AG20443 (cell line): ENCODE results near the gene DOCK8.

Source experiments
- DNase-seq: peaks from one replicate; pipeline ENCODE4 v3.0.0; 2012; ENCODE audit warnings: low spot score, mixed read lengths

DOCK8 gene

DNA sequence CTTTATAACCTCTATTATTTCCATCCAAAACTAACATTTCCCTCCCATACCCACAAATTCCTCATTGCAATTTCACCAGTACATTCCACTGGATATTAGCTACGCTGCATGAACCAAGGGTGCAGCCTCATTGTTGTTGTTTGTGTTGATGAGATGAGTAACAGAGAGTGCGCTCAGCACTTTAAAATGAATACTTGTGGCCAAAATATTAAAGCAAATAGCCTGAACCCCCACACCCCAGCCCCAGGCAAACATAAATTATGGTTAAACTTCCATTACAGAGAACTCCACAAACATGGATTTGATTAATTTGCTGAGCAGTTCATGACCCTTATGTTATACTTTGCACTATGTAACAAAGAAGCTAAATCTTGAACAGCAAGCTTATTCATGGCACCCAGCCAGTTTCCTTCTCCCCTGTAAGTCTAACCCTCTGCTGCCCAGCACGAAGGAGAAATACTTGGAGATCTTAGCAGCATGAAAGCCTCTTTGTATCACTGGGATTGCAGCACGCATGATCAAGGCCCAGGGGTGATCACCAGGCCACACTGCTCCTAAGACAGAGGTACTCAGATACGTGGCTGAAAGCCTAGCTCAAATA, 205.0 kb downstream of the DOCK8 start:
- DNase-seq: peak; percentile 63

DNA sequence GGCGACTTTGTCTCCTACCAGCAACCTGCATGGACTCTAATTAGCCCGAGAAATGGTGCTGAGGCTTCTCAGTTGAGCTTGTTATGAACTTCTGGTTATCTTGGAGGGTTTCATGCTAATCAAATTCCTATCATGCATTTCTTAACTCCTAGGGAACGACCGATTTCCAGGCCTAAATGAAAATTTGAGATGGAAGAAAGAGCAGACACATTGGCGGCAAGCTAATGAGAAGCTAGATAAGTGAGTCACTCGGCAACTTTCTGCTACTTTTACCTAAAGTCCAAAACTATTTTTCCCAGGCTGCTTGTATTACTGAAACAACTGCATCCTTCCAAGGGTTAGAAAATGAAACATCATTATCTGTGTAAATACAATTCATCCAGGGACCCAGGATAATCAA, 207.2 kb downstream of the DOCK8 start:
- DNase-seq: no peak

DNA sequence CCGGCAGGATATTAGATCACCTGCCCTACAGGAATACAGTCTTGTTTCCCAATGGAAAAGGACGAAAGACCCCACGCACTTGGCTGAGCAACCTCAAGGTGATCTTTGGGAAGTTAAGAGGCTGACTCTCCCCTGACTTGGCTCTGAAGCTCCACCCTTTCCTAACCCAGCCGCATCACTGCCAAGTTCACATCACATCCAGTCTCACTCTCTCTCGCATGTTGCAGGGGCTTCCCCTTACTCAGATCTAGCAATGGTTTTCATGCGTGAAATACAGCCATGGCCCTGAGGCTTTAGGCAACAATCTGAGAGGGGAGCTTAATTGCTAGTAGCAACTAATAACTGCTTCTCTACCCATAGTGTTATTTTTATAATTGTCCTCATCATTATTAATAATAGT, 211.6 kb downstream of the DOCK8 start:
- no peak for DNase-seq

DNA sequence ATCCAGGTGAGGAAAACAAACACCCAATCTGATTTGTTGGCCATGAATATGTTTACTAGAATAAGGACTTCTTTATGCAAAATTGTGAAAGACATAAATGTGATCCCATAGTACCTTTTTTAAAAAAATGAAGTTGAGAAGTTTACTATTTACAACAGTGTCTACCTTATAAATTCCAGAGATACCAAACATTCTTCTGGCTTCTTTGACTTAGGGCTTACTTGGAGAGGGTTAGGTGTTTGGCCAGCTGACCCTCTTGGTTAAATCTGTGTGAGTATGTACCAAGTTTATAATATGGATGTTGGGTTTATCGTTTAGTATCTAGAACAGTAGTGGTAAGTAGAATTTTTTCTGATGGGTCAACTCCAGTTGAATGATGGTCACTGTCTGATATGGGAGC, 212.3 kb downstream of the DOCK8 start:
- DNase-seq: no peak

DNA sequence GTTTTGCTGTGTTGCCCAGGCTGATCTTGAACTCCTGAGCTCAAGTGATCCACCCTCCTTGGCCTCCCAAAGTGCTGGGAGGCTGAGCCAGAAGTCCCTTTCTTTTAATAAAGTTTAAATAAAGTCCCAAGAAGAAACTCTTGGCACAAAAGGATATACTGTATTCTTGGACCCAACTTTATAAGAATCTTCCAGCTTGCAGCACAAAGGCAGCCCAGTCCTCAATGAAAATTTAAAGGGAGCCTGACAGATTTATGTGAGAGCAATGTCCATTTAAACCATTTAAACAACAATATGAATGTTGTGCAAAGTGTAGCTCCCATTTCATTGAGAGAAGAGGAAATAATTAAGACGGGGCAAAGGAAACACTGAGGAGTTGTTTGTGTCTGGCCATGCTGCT, 217.0 kb downstream of the DOCK8 start:
- DNase-seq: no peak

DNA sequence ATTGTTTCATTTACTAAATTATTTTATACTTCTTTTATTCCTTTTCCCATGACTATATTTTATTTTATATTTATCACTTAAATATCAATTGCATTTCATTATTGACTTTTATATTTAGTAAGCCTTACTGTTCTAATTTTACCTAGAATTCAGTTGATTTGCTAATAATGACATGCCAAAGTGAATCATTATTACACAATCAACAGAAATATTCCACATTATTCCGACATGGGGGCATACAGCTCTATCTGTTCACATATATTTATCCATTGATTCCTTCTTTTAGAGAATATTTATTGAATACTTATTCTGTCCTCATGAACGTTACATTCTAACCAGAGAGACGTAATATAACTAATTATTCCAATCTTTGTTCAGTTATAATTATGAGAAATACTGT, 221.8 kb downstream of the DOCK8 start:
- DNase-seq: no peak

DNA sequence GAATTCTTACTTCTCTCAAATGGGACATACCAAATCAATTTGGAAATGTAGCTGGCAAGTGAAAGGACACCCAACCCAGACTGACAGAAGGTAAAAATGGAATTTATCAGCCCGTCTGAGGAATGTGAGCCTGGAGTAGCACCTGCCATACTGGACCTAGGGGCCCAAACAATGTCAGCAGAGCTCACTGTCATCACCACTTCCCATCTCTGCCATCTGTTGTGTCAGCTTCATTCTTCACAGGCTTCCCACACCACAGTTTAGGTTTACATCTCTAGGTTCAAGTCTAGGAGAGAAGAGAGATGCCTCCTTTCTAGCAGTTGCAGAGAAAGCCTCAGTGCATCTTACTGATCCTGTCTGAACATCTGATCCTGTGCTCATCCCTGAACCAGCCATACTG, 222.4 kb downstream of the DOCK8 start:
- no peak for DNase-seq

DNA sequence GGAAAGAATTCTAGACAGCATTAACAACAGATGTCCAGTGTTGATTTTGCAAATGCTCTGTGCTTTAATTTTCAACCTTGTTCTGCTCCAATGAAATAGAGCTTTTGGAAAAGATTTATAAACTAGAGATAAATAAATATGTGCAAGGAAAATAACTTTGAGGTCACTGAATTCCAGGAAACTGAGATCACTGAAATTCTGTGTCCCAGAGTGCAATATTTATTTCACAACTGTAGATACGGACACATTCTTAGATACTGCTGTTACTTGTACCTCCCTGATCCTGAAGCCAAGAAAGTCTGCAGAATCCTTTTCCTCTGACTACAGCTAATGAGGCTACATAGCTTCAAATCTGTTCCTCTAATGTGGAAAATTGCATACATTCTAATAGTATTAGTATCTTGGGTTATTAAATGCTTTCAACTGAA, 222.9 kb downstream of the DOCK8 start:
- peak; percentile 45 for DNase-seq

DNA sequence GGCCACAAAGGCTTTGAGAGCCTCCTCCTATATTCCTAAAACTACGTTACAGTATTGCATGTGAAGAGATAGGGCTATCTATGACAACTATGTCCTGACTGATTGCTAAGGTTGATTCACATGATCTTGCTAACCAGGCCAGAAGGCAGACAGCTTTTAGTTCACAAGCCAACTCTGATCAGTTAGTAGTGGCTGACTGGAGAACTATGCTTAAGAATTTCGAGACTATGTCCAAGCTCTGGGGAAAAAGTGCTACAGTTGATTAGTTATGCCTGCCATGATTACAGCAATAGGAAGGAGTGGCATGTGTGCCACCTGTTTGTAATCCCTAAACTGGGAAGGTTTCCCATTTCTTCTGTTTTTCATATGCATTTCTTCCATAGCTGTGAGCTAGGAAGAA, 223.4 kb downstream of the DOCK8 start:
- peak; percentile 13 for DNase-seq

DNA sequence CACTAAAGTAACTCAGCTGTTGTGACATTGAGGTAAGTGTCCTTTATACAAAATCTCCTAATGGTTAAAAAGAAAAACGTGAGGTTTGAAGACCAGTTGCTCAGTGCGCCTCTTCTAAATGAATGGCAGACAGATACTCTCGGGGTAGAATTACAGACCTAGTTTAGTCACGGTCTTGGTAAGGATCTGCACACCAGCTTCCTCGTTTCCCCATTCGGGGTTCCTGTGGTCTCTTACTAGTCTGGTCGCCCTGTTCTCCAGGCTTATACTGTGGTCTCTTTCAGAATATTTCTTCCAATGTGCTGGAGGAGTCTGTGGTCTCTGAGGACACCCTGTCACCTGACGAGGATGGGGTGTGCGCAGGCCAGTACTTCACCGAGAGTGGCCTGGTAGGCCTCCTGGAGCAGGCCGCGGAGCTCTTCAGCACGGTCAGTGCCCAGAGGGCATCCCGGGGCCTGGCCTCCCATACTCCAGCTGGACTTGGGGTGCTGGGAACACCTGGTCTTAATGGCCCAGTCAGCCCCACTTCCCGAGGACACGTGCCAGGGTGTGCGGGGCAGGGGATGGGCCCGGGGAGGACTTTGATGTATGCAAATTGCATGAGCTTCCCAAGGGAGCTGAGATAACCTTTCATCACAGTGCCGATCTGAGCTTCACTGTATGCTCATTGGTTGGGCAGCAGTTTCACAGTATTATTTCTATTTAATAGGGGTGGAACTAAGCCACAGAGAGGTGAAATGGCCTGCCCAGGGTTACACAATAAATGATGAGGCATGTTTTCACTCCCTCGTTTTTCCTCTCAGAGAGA, 224.5 kb downstream of the DOCK8 start:
- peak; percentile 21 for DNase-seq

DNA sequence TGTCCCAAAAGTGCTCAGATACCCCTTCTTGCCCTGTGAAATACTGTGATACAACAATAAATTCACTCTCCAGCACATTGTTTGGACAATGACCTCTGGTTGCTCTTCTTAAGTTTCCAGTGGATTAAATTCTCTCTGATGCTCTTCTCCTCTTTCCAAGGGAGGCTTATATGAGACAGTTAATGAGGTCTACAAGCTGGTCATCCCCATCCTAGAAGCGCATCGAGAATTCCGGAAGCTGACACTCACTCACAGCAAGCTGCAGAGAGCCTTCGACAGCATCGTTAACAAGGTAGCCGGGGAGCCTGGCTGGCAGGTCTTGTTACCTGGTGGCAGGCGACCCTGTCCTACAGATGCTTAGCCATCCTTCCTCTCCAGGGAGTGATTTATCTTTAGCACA, 226.5 kb downstream of the DOCK8 start:
- DNase-seq: no peak

DNA sequence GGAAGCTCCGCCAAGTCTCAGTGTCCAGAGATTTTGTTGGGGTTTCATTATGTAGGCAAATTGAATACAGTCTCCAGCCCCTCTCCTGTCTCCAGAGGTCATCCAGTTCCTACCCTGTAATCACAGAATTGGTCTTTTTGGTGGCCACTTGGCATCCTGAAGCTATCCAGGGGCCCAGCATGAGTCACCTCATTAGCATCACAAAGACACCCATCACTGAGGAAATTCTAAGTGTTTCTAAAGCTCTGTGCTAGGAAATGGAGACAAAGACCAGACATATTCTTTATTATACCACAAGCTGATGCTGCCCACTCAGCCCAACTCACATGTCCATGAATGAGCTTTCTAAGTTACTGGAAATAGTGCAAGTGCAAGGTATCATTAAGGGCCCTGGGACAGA, 229.9 kb downstream of the DOCK8 start:
- no peak for DNase-seq

DNA sequence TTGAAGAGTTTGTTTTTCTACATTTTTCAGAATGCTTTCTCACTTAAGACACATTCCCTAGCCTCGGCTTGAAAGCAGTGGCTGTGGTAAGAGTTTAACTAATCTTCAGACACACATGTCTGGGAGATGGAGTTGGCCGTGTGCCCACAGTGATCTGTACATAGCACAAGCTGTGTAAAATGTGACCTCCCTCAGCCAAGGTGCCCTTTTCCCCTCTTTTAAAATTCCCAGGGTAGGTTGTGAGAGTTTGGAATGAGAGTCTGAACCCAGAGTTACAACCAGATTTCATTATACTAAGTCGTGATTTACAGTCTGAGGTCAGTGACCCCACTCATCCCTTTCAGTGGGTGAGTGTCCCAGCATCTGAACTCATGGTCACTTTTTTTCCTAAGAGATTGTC, 230.4 kb downstream of the DOCK8 start:
- no peak for DNase-seq

DNA sequence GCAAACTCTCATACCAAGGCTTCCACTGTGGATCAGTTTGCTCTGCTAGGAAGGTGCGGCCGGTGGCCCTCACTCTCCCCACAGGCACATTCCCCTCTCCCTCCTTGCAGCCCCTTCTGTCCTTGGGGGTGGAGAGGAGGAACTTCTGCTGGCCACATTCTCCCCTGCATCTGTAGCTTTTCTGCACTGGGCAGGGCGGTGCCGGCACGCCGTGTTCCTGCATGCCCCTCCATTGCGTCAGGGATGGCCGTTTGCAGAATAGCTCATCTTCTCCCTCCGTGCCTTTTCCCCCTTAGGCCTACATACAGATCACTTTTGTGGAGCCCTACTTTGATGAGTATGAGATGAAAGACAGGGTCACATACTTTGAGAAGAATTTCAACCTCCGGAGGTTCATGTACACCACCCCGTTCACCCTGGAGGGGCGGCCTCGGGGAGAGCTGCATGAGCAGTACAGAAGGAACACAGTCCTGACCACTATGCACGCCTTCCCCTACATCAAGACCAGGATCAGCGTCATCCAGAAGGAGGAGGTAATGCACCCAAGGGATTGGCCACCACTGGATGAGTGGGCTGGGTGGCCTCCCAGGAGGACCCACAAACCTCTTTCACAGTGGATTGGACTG, 231.5 kb downstream of the DOCK8 start:
- DNase-seq: no peak

DNA sequence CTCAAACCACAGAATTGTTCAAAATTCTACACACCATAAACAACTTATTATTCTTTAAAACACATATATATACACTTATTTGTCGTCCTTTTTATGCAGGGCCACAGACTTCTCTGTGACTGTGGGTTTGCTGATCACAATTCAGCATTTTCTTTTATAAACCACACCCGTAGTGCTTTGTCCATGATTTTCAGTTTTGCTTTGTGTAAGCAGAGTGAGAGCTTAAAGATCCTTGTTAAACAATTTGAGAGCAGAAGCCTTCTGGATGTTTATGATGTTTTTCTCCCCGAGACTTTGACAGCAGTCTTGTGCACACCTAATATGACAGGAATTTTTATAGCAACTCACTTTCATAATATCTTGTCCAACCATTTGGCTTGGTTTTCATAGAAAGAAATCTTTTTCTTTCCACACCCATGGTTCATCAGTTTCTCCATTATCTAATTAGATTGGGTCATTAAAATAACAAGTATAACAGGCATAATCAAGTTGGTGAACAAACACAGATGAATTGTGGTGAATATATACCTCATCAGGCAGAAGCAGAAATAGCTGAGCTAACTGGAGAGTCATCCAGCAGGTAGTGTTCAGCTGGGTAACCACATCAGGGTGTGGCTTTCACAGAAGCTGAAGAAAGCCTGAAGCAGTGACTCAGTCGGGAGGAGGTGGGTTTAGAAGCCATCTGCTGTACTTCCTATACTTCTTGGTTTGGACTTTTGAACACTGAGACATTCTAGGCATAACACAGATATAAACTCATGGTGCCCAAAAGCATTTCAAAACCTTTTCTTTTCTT, 232.8 kb downstream of the DOCK8 start:
- DNase-seq: peak; percentile 33

DNA sequence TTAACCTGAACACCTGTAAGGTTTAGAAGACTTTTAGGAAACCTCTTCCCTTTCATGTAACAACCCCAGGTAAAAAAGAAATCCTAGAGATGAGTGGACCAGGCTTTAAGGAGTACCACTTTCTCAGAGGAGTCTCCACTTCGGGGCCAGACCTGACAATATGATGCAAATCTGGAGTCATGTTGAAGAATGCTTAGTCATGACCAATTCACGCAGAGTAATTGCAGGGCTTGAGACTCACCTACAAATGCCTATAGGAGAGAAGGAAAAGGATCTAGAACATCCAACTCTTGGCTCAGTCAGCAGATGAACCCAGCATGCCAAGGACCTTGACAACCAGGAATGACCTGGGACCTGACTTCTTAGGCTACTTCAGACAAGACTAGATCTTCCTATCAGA, 235.4 kb downstream of the DOCK8 start:
- DNase-seq: no peak

DNA sequence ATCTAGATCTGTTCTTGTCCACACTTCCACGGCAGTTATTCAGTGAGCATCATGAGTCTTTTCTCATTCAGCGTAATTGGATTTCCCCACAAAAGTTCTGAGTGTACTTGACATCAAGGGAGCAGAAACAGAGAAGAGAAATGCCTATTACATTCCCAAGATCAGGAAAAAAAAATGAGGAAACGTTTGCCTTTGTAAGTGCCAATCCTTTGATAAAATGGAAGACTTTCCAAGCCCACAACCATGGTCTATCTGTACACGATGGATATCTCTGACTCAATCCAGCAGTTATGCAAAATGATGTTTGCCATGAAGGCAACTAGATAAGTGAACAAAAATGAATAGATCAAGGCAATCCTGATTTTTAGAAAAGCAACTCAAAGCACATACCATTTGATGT, 235.9 kb downstream of the DOCK8 start:
- no peak for DNase-seq

DNA sequence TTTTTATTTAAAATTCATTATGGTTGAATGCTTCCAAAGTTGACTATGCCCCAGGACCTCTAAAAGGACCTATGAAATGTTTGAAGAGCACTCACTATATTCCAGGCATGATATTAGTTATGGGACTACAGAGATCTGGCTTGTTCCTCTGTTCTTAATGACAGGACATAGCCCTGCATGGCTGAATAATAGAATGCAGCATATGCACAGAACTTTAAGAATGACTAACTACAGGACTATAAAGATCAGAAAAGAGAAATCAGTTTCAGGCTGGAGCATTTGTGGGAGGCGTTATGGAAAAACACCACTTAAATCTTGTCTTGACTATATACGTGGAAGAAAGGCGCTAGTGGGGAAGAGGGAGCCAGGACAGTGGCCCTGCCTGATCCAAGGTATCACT, 239.2 kb downstream of the DOCK8 start:
- DNase-seq: no peak

DNA sequence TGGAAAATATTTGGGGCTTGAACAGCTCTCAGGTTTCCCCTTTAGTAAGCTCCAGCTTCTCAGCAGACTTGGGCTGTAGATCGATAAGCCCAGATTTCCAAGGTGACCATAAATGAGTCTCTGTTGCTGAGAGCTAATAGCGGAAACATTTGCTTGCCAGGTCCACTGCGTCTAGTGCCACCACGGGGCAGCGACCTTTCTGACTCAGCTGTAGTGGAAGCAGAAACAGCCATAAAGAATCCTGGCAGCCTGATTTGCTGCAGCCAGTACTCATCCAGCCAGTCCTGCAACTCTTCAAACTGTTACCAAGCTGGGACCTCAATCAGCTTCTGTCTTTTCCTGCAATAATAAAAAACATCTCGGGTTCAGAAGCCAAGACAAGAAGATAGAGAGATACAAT, 241.7 kb downstream of the DOCK8 start:
- peak; percentile 30 for DNase-seq

DNA sequence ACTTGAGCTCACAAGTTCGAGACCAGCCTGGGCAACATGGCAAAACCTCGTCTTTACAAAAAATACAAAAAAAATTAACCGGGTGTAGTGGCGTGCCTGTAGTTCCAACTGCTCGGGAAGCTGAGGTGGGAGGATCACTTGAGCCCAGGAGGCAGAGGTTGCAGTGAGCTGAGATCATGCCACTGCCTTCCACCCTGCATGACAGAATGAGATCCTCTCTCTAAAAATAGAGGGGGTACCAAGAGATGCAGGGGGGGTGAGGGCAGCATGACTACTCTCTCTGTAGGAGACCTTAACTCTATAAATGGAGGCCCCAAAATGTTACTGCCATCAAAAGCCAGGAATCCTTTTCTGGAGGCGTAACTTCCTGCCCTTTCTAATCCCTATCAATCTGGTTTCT, 243.9 kb downstream of the DOCK8 start:
- DNase-seq: no peak

DNA sequence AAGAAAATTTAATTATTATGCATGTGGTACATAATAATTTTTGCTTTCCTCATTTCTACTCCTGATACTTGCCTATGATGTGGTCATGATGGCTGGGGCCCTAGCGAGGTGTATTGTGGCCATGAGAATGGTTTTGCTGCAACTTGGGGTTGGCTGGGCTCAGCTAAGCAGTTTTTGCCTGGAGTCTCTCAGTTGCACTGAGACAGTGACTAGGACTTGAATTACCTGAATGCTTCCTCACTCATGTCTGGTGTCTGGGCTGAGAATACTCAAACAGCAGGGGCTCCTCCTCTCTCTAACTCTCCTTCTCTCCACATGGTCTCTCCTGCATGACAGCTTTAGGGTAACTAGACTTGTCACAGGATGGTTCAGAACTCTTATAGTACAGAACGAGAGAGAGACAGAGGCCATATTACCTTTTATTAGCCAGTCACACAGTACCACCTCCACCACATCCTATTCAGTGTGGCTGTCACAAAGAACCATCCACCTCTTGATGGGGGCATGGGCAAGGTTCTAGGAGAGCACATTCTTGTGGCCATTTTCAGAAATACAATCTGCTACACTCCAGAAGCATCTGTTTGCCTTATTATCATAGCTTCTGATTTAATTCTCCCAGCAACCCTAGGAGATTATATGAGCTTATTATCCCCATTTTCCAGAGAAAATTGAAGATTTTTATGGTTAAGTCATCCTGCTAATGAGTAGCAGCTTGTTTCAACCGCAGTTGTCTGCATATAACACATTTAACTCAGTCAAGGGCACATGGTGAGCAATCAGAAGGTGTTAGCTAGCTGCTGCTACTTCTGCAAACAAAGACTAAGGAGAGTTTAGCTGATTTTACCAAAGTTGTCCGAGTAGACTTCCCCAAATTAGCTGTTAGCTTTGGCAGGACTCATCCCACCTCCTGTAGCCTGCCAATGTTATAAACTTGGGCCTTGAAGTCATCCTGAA, 245.1 kb downstream of the DOCK8 start:
- no peak for DNase-seq

DNA sequence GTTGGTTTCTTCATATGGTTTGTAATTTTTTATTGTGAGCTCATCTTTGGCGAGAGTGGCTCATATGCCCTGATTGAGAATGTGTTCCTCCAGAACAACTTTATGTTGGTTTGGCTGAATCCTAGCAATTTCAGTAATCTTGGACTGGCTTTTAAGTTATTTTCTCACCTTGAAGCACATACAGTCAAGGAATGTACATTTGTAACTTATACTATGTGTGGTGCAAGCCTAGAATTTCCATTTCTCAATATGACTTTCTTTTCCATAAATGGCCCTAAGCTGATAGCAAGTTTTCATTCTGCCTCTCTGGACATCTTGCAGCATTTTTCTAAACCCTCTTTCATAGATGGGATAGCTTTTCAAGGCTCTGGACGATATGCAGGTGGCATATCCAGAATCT, 247.5 kb downstream of the DOCK8 start:
- DNase-seq: no peak
